Activated T-helper 1 cell treated with anti-CD3 and anti-CD28 coated beads, Interleukin-2, amount 50 U/mL, for 16 hours (primary cell): ENCODE measurements around the gene APBB2.

ENCODE experiments used
- DNase-seq, 2 donors: peaks; one replicate each; pipeline ENCODE4 v3.0.0-alpha.2; 2020; ENCODE audit warnings: low read depth in 1 of 2, low spot score in 1 of 2

The APBB2 gene

GRCh38 chr4:41214136-41214824, at the start of gene APBB2:
TSS of gene APBB2 (minus strand) at chr4:41214542. CDS start at chr4:41033254, 181,288 bp downstream.
- DNase-seq = no peak

GRCh38 chr4:41262198-41262597, 47.9 kb upstream of the APBB2 start:
- no peak for DNase-seq

GRCh38 chr4:41260116-41260733, 45.9 kb upstream of the APBB2 start:
- DNase-seq = no peak

- DNase-seq = no peak
Observed at GRCh38 chr4:41258783-41259182, 44.4 kb upstream of the APBB2 start.

- no peak for DNase-seq
Observed at GRCh38 chr4:41257906-41258305, 43.6 kb upstream of the APBB2 start.

GRCh38 chr4:41257257-41257901, 43.0 kb upstream of the APBB2 start:
- DNase-seq = no peak

GRCh38 chr4:41256740-41257256, 42.5 kb upstream of the APBB2 start, which contains the start of gene UCHL1:
TSS of gene UCHL1 (plus strand) at chr4:41256928. CDS start at chr4:41256977, 49 bp downstream.
- DNase-seq = no peak

GRCh38 chr4:41256131-41256739, 41.9 kb upstream of the APBB2 start:
- no peak for DNase-seq

GRCh38 chr4:41245983-41246382, 31.6 kb upstream of the APBB2 start:
- no peak for DNase-seq

- no peak for DNase-seq
Observed at GRCh38 chr4:41241919-41242318, 27.6 kb upstream of the APBB2 start.

- no peak for DNase-seq
Observed at GRCh38 chr4:41236508-41236907, 22.2 kb upstream of the APBB2 start.

GRCh38 chr4:41236032-41236431, 21.7 kb upstream of the APBB2 start:
- DNase-seq = no peak

- no peak for DNase-seq
Observed at GRCh38 chr4:41232856-41233255, 18.5 kb upstream of the APBB2 start.

- DNase-seq = no peak
Observed at GRCh38 chr4:41232406-41232805, 18.1 kb upstream of the APBB2 start.

GRCh38 chr4:41227902-41228301, 13.6 kb upstream of the APBB2 start:
- DNase-seq = no peak

- DNase-seq = no peak
Observed at GRCh38 chr4:41221850-41222645, 7.7 kb upstream of the APBB2 start.

- no peak for DNase-seq
Observed at GRCh38 chr4:41219421-41219950, 5.1 kb upstream of the APBB2 start.

- DNase-seq = no peak
Observed at GRCh38 chr4:41218703-41219102, 4.4 kb upstream of the APBB2 start.

- no peak for DNase-seq
Observed at GRCh38 chr4:41217374-41217773, 3.0 kb upstream of the APBB2 start.

GRCh38 chr4:41217020-41217333, 2.6 kb upstream of the APBB2 start:
- DNase-seq = no peak
